ENCODE data around the gene GALNT7.

Gene GALNT7

DNA sequence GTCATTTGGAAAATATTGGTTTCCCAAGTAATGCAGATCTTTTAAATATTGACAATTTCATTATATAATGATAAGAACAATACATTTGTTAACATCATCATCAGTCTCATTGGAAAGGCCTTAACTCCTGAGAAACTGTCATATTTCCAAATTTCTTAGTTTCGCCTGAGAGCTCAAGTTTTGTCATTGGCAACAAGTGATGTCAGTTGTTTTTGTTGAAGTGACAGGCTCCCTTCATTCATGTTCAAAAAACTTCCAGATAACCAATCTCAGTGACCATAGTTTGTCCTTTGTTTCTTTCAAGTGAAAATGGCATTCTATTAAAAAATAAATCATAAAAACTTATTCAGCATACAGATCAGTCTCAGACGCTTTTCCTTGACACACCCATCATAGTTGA lies 93.8 kb downstream of the GALNT7 start:
- Histone ChIP-seq H3K79me2 (no peaks in the 10 kb centered on the region), H3K9ac (no peak overlapping the region), H3K9me3 (ENCODE audit: control insufficient read depth, low read length) (no peaks in the 10 kb centered on the region), H3K27me3 (ENCODE audit: control insufficient read depth, insufficient read depth, low read length) (no peaks in the 10 kb centered on the region), H2AFZ (no peak overlapping the region), H3K4me3 (ENCODE audit: low read depth, low read length) (no peak overlapping the region), H3K4me1 (no peaks in the 10 kb centered on the region), H3K36me3 (ENCODE audit: control insufficient read depth, insufficient read depth, low read length) (no peaks in the 10 kb centered on the region), H3K4me2 (ENCODE audit: low read length) (no peak overlapping the region), H3K27ac (no peak overlapping the region)
- TF ChIP-seq, protein P1, sequence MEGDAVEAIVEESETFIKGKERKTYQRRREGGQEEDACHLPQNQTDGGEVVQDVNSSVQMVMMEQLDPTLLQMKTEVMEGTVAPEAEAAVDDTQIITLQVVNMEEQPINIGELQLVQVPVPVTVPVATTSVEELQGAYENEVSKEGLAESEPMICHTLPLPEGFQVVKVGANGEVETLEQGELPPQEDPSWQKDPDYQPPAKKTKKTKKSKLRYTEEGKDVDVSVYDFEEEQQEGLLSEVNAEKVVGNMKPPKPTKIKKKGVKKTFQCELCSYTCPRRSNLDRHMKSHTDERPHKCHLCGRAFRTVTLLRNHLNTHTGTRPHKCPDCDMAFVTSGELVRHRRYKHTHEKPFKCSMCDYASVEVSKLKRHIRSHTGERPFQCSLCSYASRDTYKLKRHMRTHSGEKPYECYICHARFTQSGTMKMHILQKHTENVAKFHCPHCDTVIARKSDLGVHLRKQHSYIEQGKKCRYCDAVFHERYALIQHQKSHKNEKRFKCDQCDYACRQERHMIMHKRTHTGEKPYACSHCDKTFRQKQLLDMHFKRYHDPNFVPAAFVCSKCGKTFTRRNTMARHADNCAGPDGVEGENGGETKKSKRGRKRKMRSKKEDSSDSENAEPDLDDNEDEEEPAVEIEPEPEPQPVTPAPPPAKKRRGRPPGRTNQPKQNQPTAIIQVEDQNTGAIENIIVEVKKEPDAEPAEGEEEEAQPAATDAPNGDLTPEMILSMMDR (IDR thresholded peaks at IDR 0.05) = no peak

DNA sequence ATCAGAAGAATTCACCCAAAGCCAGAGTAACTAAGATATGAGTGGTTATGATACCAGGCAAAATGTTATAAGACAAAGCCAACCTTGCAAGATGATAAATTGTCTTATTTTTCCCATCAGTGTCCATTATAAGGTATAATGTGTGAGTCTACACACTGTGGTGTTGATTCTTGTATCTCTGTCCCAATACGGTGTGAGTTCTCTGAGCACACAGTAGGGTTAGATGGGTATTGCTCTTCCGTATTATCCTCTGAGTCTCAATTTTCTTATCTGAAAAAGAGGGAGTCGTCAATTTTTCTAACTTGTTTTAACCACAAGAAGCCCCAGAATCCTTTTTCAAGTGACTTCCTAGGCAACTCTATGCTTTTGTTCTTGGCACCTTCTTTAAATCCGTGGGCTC lies 95.6 kb downstream of the GALNT7 start:
- TF ChIP-seq, protein P1 (IDR thresholded peaks at IDR 0.05) = no peak
- no peak overlapping the region for H3K27ac ChIP-seq
- H3K27me3 ChIP-seq (ENCODE audit: control insufficient read depth, insufficient read depth, low read length) = no peaks in the 10 kb centered on the region
- no peaks in the 10 kb centered on the region for H3K79me2 ChIP-seq
- H3K9ac ChIP-seq = no peak overlapping the region
- H3K4me3 ChIP-seq (ENCODE audit: low read depth, low read length) = no peak overlapping the region
- H3K4me2 ChIP-seq (ENCODE audit: low read length) = no peak overlapping the region
- no peaks in the 10 kb centered on the region for H3K36me3 ChIP-seq (ENCODE audit: control insufficient read depth, insufficient read depth, low read length)
- no peaks in the 10 kb centered on the region for H3K4me1 ChIP-seq
- no peak overlapping the region for H2AFZ ChIP-seq
- H3K9me3 ChIP-seq (ENCODE audit: control insufficient read depth, low read length) = no peaks in the 10 kb centered on the region

DNA sequence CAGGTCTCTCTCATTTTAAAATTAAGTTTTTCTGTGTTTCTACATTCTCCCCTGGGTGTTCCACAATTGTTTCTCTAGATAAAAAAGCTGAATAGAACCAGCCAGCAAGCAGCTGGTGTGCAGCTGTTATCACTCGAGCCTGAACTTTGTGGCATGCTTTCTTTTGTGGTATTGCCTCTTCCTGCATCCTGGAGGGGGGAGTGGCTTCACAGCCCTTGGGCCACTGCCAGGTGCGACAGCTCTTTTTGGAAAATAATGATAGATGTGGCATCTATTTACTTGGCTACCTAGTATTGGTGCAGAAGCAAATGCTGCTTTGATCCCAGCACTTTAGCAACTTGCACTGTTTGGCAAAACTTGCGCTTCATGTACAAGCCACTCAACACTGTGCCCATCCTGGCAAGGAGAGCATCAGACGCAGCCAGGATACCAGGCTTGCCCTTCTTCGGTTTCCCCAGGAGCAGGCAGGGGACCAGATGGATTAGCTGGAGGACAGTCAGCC lies 96.1 kb downstream of the GALNT7 start:
- H3K4me1 ChIP-seq = no peaks in the 10 kb centered on the region
- no peak overlapping the region for H2AFZ ChIP-seq
- no peak overlapping the region for H3K4me3 ChIP-seq (ENCODE audit: low read depth, low read length)
- H3K9me3 ChIP-seq (ENCODE audit: control insufficient read depth, low read length) = no peaks in the 10 kb centered on the region
- no peaks in the 10 kb centered on the region for H3K79me2 ChIP-seq
- TF ChIP-seq, protein P1 (IDR thresholded peaks at IDR 0.05) = no peak
- no peak overlapping the region for H3K4me2 ChIP-seq (ENCODE audit: low read length)
- H3K27ac ChIP-seq = no peak overlapping the region
- no peaks in the 10 kb centered on the region for H3K27me3 ChIP-seq (ENCODE audit: control insufficient read depth, insufficient read depth, low read length)
- H3K36me3 ChIP-seq (ENCODE audit: control insufficient read depth, insufficient read depth, low read length) = no peaks in the 10 kb centered on the region
- no peak overlapping the region for H3K9ac ChIP-seq

DNA sequence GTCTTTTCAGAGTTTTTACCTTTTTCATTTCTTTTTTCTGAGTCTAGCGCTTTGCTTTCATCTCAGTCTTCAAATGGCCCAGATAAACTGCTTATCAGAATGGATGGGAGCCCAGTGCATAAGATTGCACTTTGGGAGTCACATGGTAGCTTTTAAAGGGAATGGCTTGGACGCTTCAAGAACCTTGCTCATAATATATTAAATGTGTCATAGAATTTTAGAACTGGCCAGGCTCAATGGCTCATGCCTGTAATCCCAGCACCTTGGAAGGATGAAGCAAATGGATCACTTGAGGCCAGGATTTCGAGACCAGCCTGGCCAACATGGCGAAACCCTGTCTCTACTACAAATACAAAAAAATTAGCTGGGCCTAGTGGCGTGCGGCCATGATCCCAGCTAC lies 97.1 kb downstream of the GALNT7 start:
- no peak overlapping the region for H3K4me3 ChIP-seq (ENCODE audit: low read depth, low read length)
- no peak overlapping the region for H3K27ac ChIP-seq
- H3K79me2 ChIP-seq = no peaks in the 10 kb centered on the region
- TF ChIP-seq, protein P1 (IDR thresholded peaks at IDR 0.05) = no peak
- no peaks in the 10 kb centered on the region for H3K36me3 ChIP-seq (ENCODE audit: control insufficient read depth, insufficient read depth, low read length)
- no peaks in the 10 kb centered on the region for H3K9me3 ChIP-seq (ENCODE audit: control insufficient read depth, low read length)
- no peaks in the 10 kb centered on the region for H3K4me1 ChIP-seq
- H2AFZ ChIP-seq = no peak overlapping the region
- H3K4me2 ChIP-seq (ENCODE audit: low read length) = no peak overlapping the region
- H3K9ac ChIP-seq = no peak overlapping the region
- H3K27me3 ChIP-seq (ENCODE audit: control insufficient read depth, insufficient read depth, low read length) = no peaks in the 10 kb centered on the region

DNA sequence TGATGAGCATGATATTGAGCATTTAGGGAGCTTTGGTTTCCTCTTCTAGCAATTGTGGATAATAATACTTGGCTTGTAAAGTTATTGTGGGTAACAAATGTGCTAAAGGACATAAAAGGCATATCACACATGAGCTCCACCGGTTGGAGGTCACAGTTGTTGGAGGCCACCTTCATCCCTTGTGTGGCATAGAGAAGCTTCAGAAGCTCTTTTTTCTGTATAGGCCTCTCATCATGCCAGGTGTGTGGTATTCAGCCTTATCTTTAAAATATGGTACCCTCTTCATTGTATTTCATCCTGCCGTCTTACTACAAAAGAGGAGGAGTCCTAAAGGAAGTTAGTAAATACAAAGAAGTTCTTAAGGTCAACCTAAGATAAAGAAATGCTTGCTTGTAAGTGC lies 99.1 kb downstream of the GALNT7 start:
- TF ChIP-seq, protein P1 (IDR thresholded peaks at IDR 0.05) = no peak
- Histone ChIP-seq H3K79me2 (no peaks in the 10 kb centered on the region), H3K27ac (no peak overlapping the region), H2AFZ (no peak overlapping the region), H3K9ac (no peak overlapping the region), H3K27me3 (ENCODE audit: control insufficient read depth, insufficient read depth, low read length) (no peaks in the 10 kb centered on the region), H3K9me3 (ENCODE audit: control insufficient read depth, low read length) (no peaks in the 10 kb centered on the region), H3K36me3 (ENCODE audit: control insufficient read depth, insufficient read depth, low read length) (no peaks in the 10 kb centered on the region), H3K4me2 (ENCODE audit: low read length) (no peak overlapping the region), H3K4me3 (ENCODE audit: low read depth, low read length) (no peak overlapping the region), H3K4me1 (no peaks in the 10 kb centered on the region)

Data from parathyroid adenoma (tissue), 2 donors.